MM.1S (cell line): ENCODE data around the gene TMEM141.

Experiments used
- DNase-seq: peaks from one replicate; pipeline ENCODE4 v3.0.0-alpha.2; 2015
- H2AFZ ChIP-seq: fragments of 300-600 bp; sonication (generic); 2 replicates; pipeline ENCODE4 v1.6.0; 2016; ENCODE audit warnings: antibody characterized with exemption, low read length
- H3F3A ChIP-seq: fragments of 300-600 bp; sonication (generic); 2 replicates; pipeline ENCODE4 v1.6.1; 2016; ENCODE audit warnings: mild to moderate bottlenecking, antibody characterized with exemption, low read length, moderate library complexity, mixed read lengths; ENCODE audit not compliant: insufficient read depth
- H3K27ac ChIP-seq: fragments of 300-600 bp; sonication (generic); 2 replicates; pipeline ENCODE4 v1.5.1; 2016; ENCODE audit warnings: mild to moderate bottlenecking, low read length
- H3K27me3 ChIP-seq: fragments of 300-600 bp; sonication (generic); replicated peaks from 2 replicates; pipeline ENCODE4 v1.6.0; 2016; ENCODE audit warnings: low read length; ENCODE audit not compliant: insufficient read depth
- H3K36me3 ChIP-seq: fragments of 300-600 bp; sonication (generic); replicated peaks from 2 replicates; pipeline ENCODE4 v1.6.1; 2016; ENCODE audit warnings: mild to moderate bottlenecking, low read length, mixed read lengths; ENCODE audit not compliant: insufficient read depth
- H3K4me1 ChIP-seq: fragments of 300-600 bp; sonication (generic); 2 replicates; pipeline ENCODE4 v1.6.1; 2016; ENCODE audit warnings: low read length, mixed read lengths
- H3K4me2 ChIP-seq: fragments of 300-600 bp; sonication (generic); 2 replicates; pipeline ENCODE4 v1.6.0; 2016; ENCODE audit warnings: low read depth, low read length
- H3K4me3 ChIP-seq: fragments of 300-600 bp; sonication (generic); 2 replicates; pipeline ENCODE4 v1.5.1; 2016; ENCODE audit warnings: low read length, mixed read lengths
- H3K79me2 ChIP-seq: fragments of 300-600 bp; sonication (generic); 2 replicates; pipeline ENCODE4 v1.6.1; 2016; ENCODE audit warnings: mixed run types, low read length, mixed read lengths
- H3K9ac ChIP-seq: fragments of 300-600 bp; sonication (generic); 2 replicates; pipeline ENCODE4 v1.6.1; 2016; ENCODE audit warnings: low read length, mixed read lengths
- H3K9me2 ChIP-seq: fragments of 300-600 bp; sonication (generic); replicated peaks from 2 replicates; pipeline ENCODE4 v1.6.1; 2016; ENCODE audit warnings: mild to moderate bottlenecking, low read length, mixed read lengths; ENCODE audit not compliant: insufficient read depth
- H3K9me3 ChIP-seq: fragments of 300-600 bp; sonication (generic); replicated peaks from 2 replicates; pipeline ENCODE4 v1.6.1; 2016; ENCODE audit warnings: mild to moderate bottlenecking, low read length, mixed read lengths; ENCODE audit not compliant: insufficient read depth
- H4K20me1 ChIP-seq: fragments of 300-600 bp; sonication (generic); 2 replicates; pipeline ENCODE4 v1.6.1; 2016; ENCODE audit warnings: mild to moderate bottlenecking, low read length, moderate library complexity, mixed read lengths; ENCODE audit not compliant: insufficient read depth
- EZH2 ChIP-seq: fragments of 300-600 bp; sonication (generic); optimal IDR thresholded peaks from 2 replicates; pipeline ENCODE3; 2017; ENCODE audit warnings: low read depth, mild to moderate bottlenecking, antibody characterized with exemption, low read length, mixed read lengths
- EZH2phosphoT487 ChIP-seq: fragments of 300-600 bp; sonication (generic); IDR thresholded peaks from 2 replicates; pipeline ENCODE4 v1.6.1; 2018; ENCODE audit warnings: antibody characterized with exemption, low read length
- TF ChIP-seq, protein P1 (sequence below): fragments of 300-600 bp; sonication (generic); IDR thresholded peaks from 2 replicates; pipeline ENCODE4 v1.5.1; 2016; ENCODE audit warnings: antibody characterized with exemption, low read length, mixed read lengths

TMEM141 gene

DNA sequence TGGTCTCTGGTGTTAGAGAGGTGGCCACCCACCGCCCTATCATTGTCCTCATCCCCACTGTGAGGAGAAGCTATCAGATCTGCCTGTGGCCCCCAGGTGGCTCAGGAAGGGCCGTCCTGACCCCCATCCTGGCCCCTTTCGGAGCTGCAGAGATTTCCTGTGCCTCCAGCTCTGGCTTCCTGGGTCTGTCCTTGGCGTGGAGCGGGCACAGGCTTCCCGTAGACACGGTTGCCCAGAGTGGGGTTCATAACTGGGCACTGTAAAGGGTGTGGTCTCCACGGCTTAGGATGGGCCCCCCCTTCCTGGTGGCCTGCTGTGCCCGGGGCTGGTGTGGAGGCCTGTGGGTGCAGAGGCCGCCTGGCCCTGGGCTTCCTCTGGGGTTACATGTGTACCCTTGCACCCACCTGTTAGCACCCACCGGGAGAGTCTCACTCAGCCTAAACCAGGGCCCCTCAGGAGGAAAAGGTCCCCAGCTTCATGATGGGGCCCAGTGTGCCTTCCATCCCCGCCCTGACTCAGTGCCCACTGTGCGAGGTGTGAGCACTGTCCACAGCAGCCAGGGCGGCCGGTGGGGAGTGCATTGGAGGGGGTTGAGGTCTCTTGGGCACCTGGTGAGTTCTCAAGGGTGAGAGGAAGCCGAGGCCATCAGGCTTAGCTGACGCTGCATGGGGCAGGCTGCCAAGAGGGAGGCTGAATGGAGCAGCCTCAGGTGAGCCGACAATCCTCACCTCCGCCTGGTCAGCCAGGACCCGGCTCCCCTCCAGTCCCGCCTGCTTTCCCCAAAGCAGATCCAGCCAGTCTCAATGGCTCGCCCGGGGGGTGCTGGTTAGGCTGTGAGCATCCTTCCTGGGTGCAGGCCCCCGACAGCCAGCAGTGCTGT, 35.8 kb downstream of the TMEM141 start:
- no peak overlapping the region for H3K9ac ChIP-seq
- H3K4me3 ChIP-seq: no peak overlapping the region
- peaks cover under 1% of the 10 kb centered on the region; the same call in 1 of the 2 replicates for H3K79me2 ChIP-seq
- H3K27ac ChIP-seq: no peak overlapping the region
- H3K4me1 ChIP-seq: no peaks in the 10 kb centered on the region
- H3F3A ChIP-seq: no peaks in the 10 kb centered on the region
- no peak overlapping the region for H3K4me2 ChIP-seq
- H3K9me3 ChIP-seq: no peaks in the 10 kb centered on the region
- no peaks in the 10 kb centered on the region for H3K36me3 ChIP-seq
- H3K27me3 ChIP-seq: no peaks in the 10 kb centered on the region
- no peaks in the 10 kb centered on the region for H4K20me1 ChIP-seq
- no peak for DNase-seq
- TF ChIP-seq, protein P1, sequence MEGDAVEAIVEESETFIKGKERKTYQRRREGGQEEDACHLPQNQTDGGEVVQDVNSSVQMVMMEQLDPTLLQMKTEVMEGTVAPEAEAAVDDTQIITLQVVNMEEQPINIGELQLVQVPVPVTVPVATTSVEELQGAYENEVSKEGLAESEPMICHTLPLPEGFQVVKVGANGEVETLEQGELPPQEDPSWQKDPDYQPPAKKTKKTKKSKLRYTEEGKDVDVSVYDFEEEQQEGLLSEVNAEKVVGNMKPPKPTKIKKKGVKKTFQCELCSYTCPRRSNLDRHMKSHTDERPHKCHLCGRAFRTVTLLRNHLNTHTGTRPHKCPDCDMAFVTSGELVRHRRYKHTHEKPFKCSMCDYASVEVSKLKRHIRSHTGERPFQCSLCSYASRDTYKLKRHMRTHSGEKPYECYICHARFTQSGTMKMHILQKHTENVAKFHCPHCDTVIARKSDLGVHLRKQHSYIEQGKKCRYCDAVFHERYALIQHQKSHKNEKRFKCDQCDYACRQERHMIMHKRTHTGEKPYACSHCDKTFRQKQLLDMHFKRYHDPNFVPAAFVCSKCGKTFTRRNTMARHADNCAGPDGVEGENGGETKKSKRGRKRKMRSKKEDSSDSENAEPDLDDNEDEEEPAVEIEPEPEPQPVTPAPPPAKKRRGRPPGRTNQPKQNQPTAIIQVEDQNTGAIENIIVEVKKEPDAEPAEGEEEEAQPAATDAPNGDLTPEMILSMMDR: no peak
- TF ChIP-seq EZH2 (no peak), EZH2phosphoT487 (no peak)
- no peak overlapping the region for H2AFZ ChIP-seq
- H3K9me2 ChIP-seq: no peaks in the 10 kb centered on the region

DNA sequence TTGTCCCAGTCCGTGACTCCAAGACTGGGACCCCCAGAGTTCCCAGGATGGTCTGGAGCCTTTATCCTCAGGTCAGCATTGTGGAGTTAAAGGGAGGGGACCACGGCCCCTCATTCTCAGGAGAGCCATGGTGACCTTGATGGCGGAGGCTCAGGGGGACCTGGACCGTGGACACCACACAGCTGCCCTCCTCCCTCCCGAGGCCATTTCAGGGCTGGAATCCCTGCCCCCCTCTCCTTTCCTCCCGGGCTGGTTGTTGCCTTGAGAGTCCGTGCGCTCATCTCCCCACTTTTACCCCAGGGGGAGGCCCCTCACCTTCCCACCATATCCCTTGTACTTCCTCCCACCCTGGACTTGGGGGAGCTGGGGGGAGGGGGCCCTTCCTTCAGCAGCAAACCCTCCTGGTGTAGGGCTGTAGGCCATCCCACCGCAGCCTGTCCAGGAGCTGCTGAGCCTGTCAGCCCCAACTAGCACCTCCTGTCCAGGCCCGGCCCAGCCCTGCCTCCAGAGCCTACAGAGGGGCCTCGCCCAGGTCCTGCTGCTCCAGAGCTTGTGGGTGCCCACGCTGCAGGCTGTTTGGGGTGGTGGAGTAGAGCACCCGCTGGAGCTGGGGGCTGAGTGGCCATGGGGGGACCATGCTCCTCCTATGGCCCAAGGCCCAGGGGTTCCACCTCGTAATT, 36.8 kb downstream of the TMEM141 start:
- H4K20me1 ChIP-seq: no peaks in the 10 kb centered on the region

DNA sequence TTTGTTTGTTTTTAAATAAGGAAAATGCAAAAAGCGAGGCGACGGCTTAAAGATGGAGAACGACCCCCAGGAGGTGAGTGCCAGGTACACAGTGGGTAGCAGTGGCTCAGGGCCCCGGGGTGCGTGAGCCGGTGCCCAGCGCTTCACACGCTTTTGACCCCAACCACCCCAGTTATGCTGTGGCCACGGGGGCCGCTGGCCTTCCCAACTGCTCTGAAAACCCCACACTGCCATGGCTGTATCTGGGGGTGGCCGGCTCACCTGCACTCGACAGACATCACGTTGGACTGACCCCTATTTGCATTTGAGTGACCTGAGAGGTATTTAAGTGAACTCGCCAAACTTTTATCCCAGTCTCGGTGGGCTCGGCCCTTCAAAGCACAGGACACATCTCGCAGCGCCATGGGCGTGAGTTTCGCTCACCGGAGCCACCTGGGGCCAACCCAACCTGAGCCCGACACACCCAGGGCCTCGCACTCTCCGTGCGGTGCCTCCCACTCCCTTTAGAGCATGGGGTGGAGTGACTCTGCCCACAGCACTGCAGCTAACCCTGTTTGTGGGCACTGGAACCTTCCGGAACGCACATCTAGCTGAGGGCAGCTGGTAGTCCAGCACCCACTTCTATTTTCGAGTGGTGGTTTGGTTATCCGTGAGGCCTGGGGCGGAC, 37.5 kb downstream of the TMEM141 start:
- H3K4me3 ChIP-seq: no peak overlapping the region
- no peak for DNase-seq
- no peak for TF ChIP-seq EZH2
- H2AFZ ChIP-seq: no peak overlapping the region
- no peak overlapping the region for H3K9ac ChIP-seq
- H3K27ac ChIP-seq: no peak overlapping the region
- no peaks in the 10 kb centered on the region for H3K79me2 ChIP-seq
- H3K9me3 ChIP-seq: no peaks in the 10 kb centered on the region
- no peaks in the 10 kb centered on the region for H3F3A ChIP-seq
- H3K9me2 ChIP-seq: no peaks in the 10 kb centered on the region
- no peak overlapping the region for H3K4me2 ChIP-seq
- no peaks in the 10 kb centered on the region for H4K20me1 ChIP-seq
- H3K36me3 ChIP-seq: no peaks in the 10 kb centered on the region
- H3K27me3 ChIP-seq: no peaks in the 10 kb centered on the region
- no peaks in the 10 kb centered on the region for H3K4me1 ChIP-seq

More for the DNA sequence above, 36.8 kb downstream of the TMEM141 start:
- Histone ChIP-seq H3F3A (no peaks in the 10 kb centered on the region), H3K9me3 (no peaks in the 10 kb centered on the region), H3K79me2 (no peaks in the 10 kb centered on the region), H3K27me3 (no peaks in the 10 kb centered on the region), H3K27ac (no peak overlapping the region), H3K9ac (no peak overlapping the region), H3K9me2 (no peaks in the 10 kb centered on the region), H3K4me2 (no peak overlapping the region), H3K36me3 (no peaks in the 10 kb centered on the region), H2AFZ (no peak overlapping the region), H3K4me3 (no peak overlapping the region), H3K4me1 (no peaks in the 10 kb centered on the region)
- no peak for TF ChIP-seq EZH2
- TF ChIP-seq, protein P1: no peak
- no peak for TF ChIP-seq EZH2phosphoT487
- DNase-seq: no peak
